Neuronal stem cell (in vitro differentiated cells): ENCODE measurements around the gene CPNE1.
"Not testable (repeated sequence)": the region's sequence is repeated elsewhere in the genome, so short reads cannot be mapped to it uniquely, and the experiment has no call there.

Experiments used
- DNase-seq: peaks from one replicate; pipeline ENCODE4 v3.0.0-alpha.2; 2013; ENCODE audit warnings: low spot score
- H2AFZ ChIP-seq: one replicate; pipeline ENCODE4 v1.6.1; 2013; ENCODE audit warnings: mild to moderate bottlenecking, low read length, inconsistent platforms
- H2AK5ac ChIP-seq: 2 replicates; pipeline ENCODE4 v1.6.1; 2013; ENCODE audit warnings: low read depth, mild to moderate bottlenecking, inconsistent platforms, low read length, moderate library complexity, mixed read lengths
- H2BK120ac ChIP-seq: 2 replicates; pipeline ENCODE4 v1.6.1; 2013; ENCODE audit warnings: low read depth, mild to moderate bottlenecking, inconsistent platforms, low read length, moderate library complexity, mixed read lengths
- H2BK12ac ChIP-seq: one replicate; pipeline ENCODE4 v1.6.1; 2013; ENCODE audit warnings: low read length, inconsistent platforms
- H2BK15ac ChIP-seq: 2 replicates; pipeline ENCODE4 v1.6.1; 2013; ENCODE audit warnings: mild to moderate bottlenecking, low read length, inconsistent platforms, mixed read lengths
- H2BK5ac ChIP-seq: one replicate; pipeline ENCODE4 v1.6.1; 2013; ENCODE audit warnings: inconsistent platforms, mild to moderate bottlenecking, low read length, moderate library complexity
- H3K14ac ChIP-seq: one replicate; pipeline ENCODE4 v1.6.1; 2013; ENCODE audit warnings: low read length, inconsistent platforms
- H3K18ac ChIP-seq: 2 replicates; pipeline ENCODE4 v1.6.1; 2013; ENCODE audit warnings: low read length, inconsistent platforms
- H3K23ac ChIP-seq: 2 replicates; pipeline ENCODE4 v1.6.1; 2013; ENCODE audit warnings: low read depth, mild to moderate bottlenecking, mixed read lengths, low read length, inconsistent platforms; ENCODE audit not compliant: poor library complexity
- H3K27ac ChIP-seq: replicated peaks from 3 replicates; pipeline ENCODE4 v1.5.1; 2013; ENCODE audit warnings: low read length, inconsistent platforms
- H3K27me3 ChIP-seq, 3 experiments: 2 replicates each; pipeline ENCODE4 v1.6.1; 2013; ENCODE audit warnings: low read length in 3 of 3, mild to moderate bottlenecking in 2 of 3, inconsistent platforms in 1 of 3, low read depth in 1 of 3, mixed read lengths in 1 of 3, moderate library complexity in 1 of 3; ENCODE audit not compliant: control insufficient read depth in 3 of 3, insufficient read depth in 3 of 3
- H3K36me3 ChIP-seq, 2 donors: replicated peaks in 1 of 2; 2 replicates each; pipeline ENCODE4 v1.6.1; 2013; ENCODE audit warnings: low read length in 2 of 2; ENCODE audit not compliant: control insufficient read depth in 2 of 2, insufficient read depth in 2 of 2
- H3K4ac ChIP-seq: 2 replicates; pipeline ENCODE4 v1.6.1; 2013; ENCODE audit warnings: inconsistent platforms, mild to moderate bottlenecking, low read length, moderate library complexity
- H3K4me1 ChIP-seq, 2 donors: 1 replicate in 1 of 2; 2 replicates in 1 of 2; pipeline ENCODE4 v1.6.1; 2013; ENCODE audit warnings: low read length in 2 of 2, low read depth in 1 of 2; ENCODE audit not compliant: control insufficient read depth in 2 of 2, insufficient read depth in 1 of 2
- H3K4me2 ChIP-seq: one replicate; pipeline ENCODE4 v1.6.1; 2013; ENCODE audit warnings: mild to moderate bottlenecking, low read length, inconsistent platforms; ENCODE audit not compliant: insufficient read depth, poor library complexity, severe bottlenecking
- H3K4me3 ChIP-seq, 2 donors: 2 replicates each; pipeline ENCODE4 v1.5.1; 2013; ENCODE audit warnings: low read length in 2 of 2, mild to moderate bottlenecking in 2 of 2, inconsistent platforms in 1 of 2, moderate library complexity in 1 of 2
- H3K79me1 ChIP-seq: one replicate; pipeline ENCODE4 v1.6.1; 2013; ENCODE audit warnings: low read depth, mild to moderate bottlenecking, inconsistent platforms, low read length, moderate library complexity
- H3K9ac ChIP-seq: one replicate; pipeline ENCODE4 v1.6.1; 2013; ENCODE audit warnings: mild to moderate bottlenecking, low read depth, low read length, inconsistent platforms; ENCODE audit not compliant: poor library complexity
- H3K9me3 ChIP-seq, 2 donors: replicated peaks in 1 of 2; 2 replicates each; pipeline versions ENCODE3 to v1.6.1; 2013; ENCODE audit warnings: low read length in 2 of 2, mild to moderate bottlenecking in 2 of 2, inconsistent platforms in 1 of 2, low read depth in 1 of 2, mixed read lengths in 1 of 2, moderate library complexity in 1 of 2; ENCODE audit not compliant: control insufficient read depth in 2 of 2, insufficient read depth in 1 of 2
- H4K8ac ChIP-seq: one replicate; pipeline ENCODE4 v1.6.1; 2013; ENCODE audit warnings: low read depth, mild to moderate bottlenecking, inconsistent platforms, low read length, moderate library complexity
- H4K91ac ChIP-seq: one replicate; pipeline ENCODE4 v1.6.1; 2013; ENCODE audit warnings: low read length, low read depth, mild to moderate bottlenecking, inconsistent platforms; ENCODE audit not compliant: poor library complexity
- WGBS, 2 donors: extraction: QIAGEN DNeasy Blood & Tissue Kit; methylation state at CpG; one replicate each; pipeline ENCODE4 v1.1.7; 2013; ENCODE audit warnings: missing lambda C conversion rate in 2 of 2, mixed read lengths in 1 of 2; ENCODE audit not compliant: insufficient read length in 2 of 2, insufficient replicate concordance in 1 of 2; ENCODE audit errors: extremely low coverage in 2 of 2; 5-methylcytosine and 5-hydroxymethylcytosine counted together

The CPNE1 gene

DNA sequence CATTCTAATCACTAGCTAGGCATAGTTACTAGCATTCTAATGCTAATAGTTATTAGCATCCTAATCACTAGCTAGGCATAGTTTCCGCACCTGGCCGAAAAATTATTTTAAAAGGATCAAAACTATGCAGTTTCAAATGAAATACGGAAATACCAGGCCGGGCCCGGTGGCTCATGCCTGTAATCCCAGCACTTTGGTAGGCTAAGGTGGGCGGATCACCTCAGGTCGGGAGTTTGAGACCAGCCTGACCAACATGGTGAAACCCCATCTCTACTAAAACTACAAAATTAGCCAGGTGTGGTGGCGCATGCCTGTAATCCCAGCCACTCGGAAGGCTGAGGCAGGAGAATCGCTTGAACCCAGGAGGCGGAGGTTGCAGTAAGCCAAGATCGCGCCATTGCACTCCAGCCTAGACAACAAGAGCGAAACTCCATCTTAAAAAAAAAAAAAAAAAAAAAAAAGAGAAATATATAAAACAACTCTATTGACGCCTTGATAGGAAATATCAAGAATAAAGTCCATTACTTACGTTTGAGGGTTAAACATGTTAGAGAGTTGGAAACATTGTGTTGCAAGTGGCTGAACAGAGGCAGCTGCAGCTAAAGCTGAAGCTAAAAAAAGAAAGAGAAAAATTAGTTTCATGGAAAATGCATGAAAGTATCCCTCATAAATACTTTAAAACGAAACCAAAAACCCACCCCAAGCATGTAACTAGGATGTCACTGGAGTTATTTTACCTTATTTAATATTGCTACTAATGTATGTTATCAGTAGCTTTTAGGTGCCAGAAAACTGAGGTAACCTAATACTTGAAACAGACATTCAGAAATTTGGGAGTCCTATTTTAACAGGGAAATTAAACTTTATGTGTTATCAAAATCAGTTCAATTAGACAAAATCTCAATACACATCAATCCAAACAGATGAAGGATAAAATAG, 42.2 kb upstream of the CPNE1 start:
- not testable (repeated sequence) for H3K27me3 ChIP-seq, H3K9ac ChIP-seq, H3K18ac ChIP-seq, DNase-seq, H3K4me3 ChIP-seq, H2BK5ac ChIP-seq, H3K14ac ChIP-seq, H3K23ac ChIP-seq, H2BK15ac ChIP-seq, H2AK5ac ChIP-seq, H4K8ac ChIP-seq, H4K91ac ChIP-seq, H3K4ac ChIP-seq, H3K79me1 ChIP-seq, H2BK120ac ChIP-seq, H3K4me2 ChIP-seq, H3K27ac ChIP-seq, H2BK12ac ChIP-seq, H2AFZ ChIP-seq, H3K9me3 ChIP-seq
- peaks cover 17 to 100% of the 10 kb centered on the region in 2 donors for H3K36me3 ChIP-seq
- no CpG with 5 or more reads among the region's 17 CpGs for WGBS, 2 donors
- peaks cover 0 to 12% of the 10 kb centered on the region in 2 donors for H3K4me1 ChIP-seq

DNA sequence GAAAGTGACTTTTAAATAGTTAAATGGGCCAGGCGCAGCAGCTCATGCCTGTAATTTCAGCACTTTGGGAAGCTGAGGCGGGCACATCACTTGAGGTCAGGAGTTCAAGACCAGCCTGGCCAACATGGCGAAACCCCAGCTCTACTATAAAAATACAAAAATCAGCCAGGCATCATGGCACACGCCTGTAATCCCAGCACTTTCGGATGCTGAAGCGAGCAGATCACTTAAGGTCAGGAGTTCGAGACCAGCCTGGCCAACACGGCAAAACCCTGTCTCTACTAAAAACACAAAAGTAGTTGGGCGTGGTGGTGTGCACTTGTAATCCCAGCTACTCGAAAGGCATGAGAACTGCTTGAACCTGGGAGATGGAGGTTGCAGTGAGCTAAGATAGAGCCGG, 41.2 kb upstream of the CPNE1 start:
- H3K9ac ChIP-seq, H3K14ac ChIP-seq, H3K4ac ChIP-seq, H3K9me3 ChIP-seq, H2AK5ac ChIP-seq, H4K8ac ChIP-seq, H3K18ac ChIP-seq, H2BK15ac ChIP-seq, H2AFZ ChIP-seq, H3K27ac ChIP-seq, H2BK120ac ChIP-seq, H3K27me3 ChIP-seq, H3K79me1 ChIP-seq, H3K4me2 ChIP-seq, H4K91ac ChIP-seq, H2BK12ac ChIP-seq, H2BK5ac ChIP-seq, DNase-seq, H3K23ac ChIP-seq, H3K4me3 ChIP-seq: not testable (repeated sequence)
- Histone ChIP-seq H3K36me3 (peaks cover 17 to 99% of the 10 kb centered on the region in 2 donors), H3K4me1 (peaks cover 0 to 12% of the 10 kb centered on the region in 2 donors)
- no CpG with 5 or more reads among the region's 11 CpGs for WGBS, 2 donors

- Histone ChIP-seq H3K27ac (no peak overlapping the region), H3K36me3 (peaks cover 16 to 94% of the 10 kb centered on the region in 2 donors)
- WGBS, 2 donors = no CpG with 5 or more reads among the region's 5 CpGs
Measured at GRCh38 chr20:35704514-35705261, 40.0 kb upstream of the CPNE1 start.

More at GRCh38 chr20:35704514-35705261, 40.0 kb upstream of the CPNE1 start:
- H3K23ac ChIP-seq = no peak overlapping the region
- H3K4me3 ChIP-seq = no peak overlapping the region
- no peak overlapping the region for H4K8ac ChIP-seq
- H3K18ac ChIP-seq = no peak overlapping the region
- no peak overlapping the region for H2AK5ac ChIP-seq
- no peak overlapping the region for H2BK5ac ChIP-seq
- H3K9me3 ChIP-seq = no peaks in the 10 kb centered on the region
- no peak overlapping the region for H3K9ac ChIP-seq
- H3K4ac ChIP-seq = no peak overlapping the region
- H4K91ac ChIP-seq = no peak overlapping the region
- no peak overlapping the region for H3K14ac ChIP-seq
- H2AFZ ChIP-seq = no peak overlapping the region
- H3K4me2 ChIP-seq = no peak overlapping the region
- H3K79me1 ChIP-seq = peaks cover 2% of the 10 kb centered on the region
- H3K27me3 ChIP-seq = no peaks in the 10 kb centered on the region
- H2BK120ac ChIP-seq = no peak overlapping the region
- no peak overlapping the region for H2BK15ac ChIP-seq
- H2BK12ac ChIP-seq = no peak overlapping the region
- peaks cover 1 to 10% of the 10 kb centered on the region in 2 donors for H3K4me1 ChIP-seq
- no peak for DNase-seq
